GM23338 (cell line): ENCODE data around the gene ZNF841.

Experiments used
- CTCF ChIP-seq, 2 experiments: fragments of 200-600 bp in 1 of 2; sonication (generic) in 1 of 2; conservative IDR thresholded peaks; 2 replicates each; pipeline versions ENCODE4 v1.5.1 to v1.6.1; 2016 to 2017; ENCODE audit warnings: antibody characterized with exemption in 2 of 2, low read depth in 2 of 2, mild to moderate bottlenecking in 2 of 2, moderate library complexity in 1 of 2
- EZH2 ChIP-seq: fragments of 200-600 bp; sonication (generic); IDR thresholded peaks from one replicate; pipeline ENCODE4 v1.8.0; 2017; ENCODE audit warnings: antibody characterized with exemption, mild to moderate bottlenecking, low read depth; ENCODE audit not compliant: unreplicated experiment
- EZH2phosphoT487 ChIP-seq: fragments of 200-600 bp; sonication (generic); IDR thresholded peaks from one replicate; pipeline ENCODE4 v1.8.1; 2018; ENCODE audit warnings: antibody characterized with exemption; ENCODE audit not compliant: unreplicated experiment
- POLR2AphosphoS5 ChIP-seq: IDR thresholded peaks from 2 replicates; pipeline ENCODE4 v1.6.1; 2016; ENCODE audit warnings: antibody characterized with exemption, low read depth
- STAT1 ChIP-seq: IDR thresholded peaks from one replicate; pipeline ENCODE4 v1.6.1; 2016; ENCODE audit warnings: antibody characterized with exemption; ENCODE audit not compliant: unreplicated experiment
- ZNF331 ChIP-seq: fragments of 250-450 bp; sonication (Bioruptor Pico); IDR thresholded peaks from 2 replicates; pipeline ENCODE4 v1.5.0; 2020; ENCODE audit warnings: low read depth, mild to moderate bottlenecking, moderate library complexity

GRCh38 chr19:52140032-52140710 lies 44.6 kb upstream of the ZNF841 start:
- no peak for TF ChIP-seq POLR2AphosphoS5
- no peak for TF ChIP-seq CTCF (conservative IDR thresholded peaks at IDR 0.05; ENCODE audit: low read depth in 2 of 2)
- no peak for TF ChIP-seq EZH2
- no peak for TF ChIP-seq ZNF331 (CRISPR knock-in tag)
- TF ChIP-seq EZH2phosphoT487: no peak
- TF ChIP-seq STAT1: no peak
